ENCODE results near the gene PRR35. TPM values are rescaled to one million over a fixed set of nuclear protein-coding genes. Genes with fewer than 3 reads are reported as not detected.
A peak's percentile ranks its signal among the peaks of the same experiment; 100 is the strongest.
"Not testable (repeated sequence)": the region's sequence is repeated elsewhere in the genome, so short reads cannot be mapped to it uniquely, and the experiment has no call there.

Gene PRR35
- total RNA-seq, 1 donor = under 0.01 TPM

DNA sequence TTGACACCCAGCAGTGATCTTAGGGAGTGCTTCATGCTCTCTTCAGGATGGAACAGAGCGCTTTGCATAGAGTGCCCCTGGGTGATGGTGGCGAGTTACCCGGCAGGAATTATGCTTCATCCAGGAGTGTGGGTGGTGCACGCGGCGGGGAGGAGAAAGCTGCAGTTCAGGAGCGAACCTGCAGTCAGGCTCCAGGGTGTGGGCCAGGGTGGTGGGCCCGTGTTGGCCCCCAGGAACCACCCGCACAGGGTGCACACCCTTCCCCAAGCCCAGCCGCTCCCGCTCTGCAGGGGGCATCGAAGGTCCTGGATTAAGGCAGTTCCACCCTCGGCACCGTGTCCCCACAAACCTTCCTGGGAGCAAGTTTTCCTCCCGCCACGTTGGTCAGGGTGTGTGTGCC, 33.6 kb downstream of the PRR35 start:
- H3K4me2 ChIP-seq (ENCODE audit: insufficient read depth, low read length) = no peak overlapping the region
- H4K20me1 ChIP-seq (ENCODE audit: insufficient read depth, low read length) = peaks cover 54% of the 10 kb centered on the region
- no peaks in the 10 kb centered on the region for H3K36me3 ChIP-seq (ENCODE audit: insufficient read depth, low read length)
- DNase-seq (ENCODE audit: insufficient read length, low spot score, missing footprints) = no peak
- no peak overlapping the region for H2AFZ ChIP-seq (ENCODE audit: low read length)
- H3K4me3 ChIP-seq (ENCODE audit: insufficient read depth, low read length) = no peak overlapping the region
- no peak overlapping the region for H3K27ac ChIP-seq (ENCODE audit: low read depth, low read length)
- peaks cover 9% of the 10 kb centered on the region for H3K4me1 ChIP-seq (ENCODE audit: insufficient read depth, low read length)
- peaks cover 67% of the 10 kb centered on the region for H3K79me2 ChIP-seq (ENCODE audit: insufficient read depth, low read length)
- TF ChIP-seq, protein P1, sequence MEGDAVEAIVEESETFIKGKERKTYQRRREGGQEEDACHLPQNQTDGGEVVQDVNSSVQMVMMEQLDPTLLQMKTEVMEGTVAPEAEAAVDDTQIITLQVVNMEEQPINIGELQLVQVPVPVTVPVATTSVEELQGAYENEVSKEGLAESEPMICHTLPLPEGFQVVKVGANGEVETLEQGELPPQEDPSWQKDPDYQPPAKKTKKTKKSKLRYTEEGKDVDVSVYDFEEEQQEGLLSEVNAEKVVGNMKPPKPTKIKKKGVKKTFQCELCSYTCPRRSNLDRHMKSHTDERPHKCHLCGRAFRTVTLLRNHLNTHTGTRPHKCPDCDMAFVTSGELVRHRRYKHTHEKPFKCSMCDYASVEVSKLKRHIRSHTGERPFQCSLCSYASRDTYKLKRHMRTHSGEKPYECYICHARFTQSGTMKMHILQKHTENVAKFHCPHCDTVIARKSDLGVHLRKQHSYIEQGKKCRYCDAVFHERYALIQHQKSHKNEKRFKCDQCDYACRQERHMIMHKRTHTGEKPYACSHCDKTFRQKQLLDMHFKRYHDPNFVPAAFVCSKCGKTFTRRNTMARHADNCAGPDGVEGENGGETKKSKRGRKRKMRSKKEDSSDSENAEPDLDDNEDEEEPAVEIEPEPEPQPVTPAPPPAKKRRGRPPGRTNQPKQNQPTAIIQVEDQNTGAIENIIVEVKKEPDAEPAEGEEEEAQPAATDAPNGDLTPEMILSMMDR (IDR thresholded peaks at IDR 0.05; ENCODE audit: extremely low read depth, low read depth, low read length) = no peak
- no peaks in the 10 kb centered on the region for H3K9me3 ChIP-seq (ENCODE audit: low read depth, low read length)
- H3K27me3 ChIP-seq (ENCODE audit: insufficient read depth, low read length) = no peaks in the 10 kb centered on the region

DNA sequence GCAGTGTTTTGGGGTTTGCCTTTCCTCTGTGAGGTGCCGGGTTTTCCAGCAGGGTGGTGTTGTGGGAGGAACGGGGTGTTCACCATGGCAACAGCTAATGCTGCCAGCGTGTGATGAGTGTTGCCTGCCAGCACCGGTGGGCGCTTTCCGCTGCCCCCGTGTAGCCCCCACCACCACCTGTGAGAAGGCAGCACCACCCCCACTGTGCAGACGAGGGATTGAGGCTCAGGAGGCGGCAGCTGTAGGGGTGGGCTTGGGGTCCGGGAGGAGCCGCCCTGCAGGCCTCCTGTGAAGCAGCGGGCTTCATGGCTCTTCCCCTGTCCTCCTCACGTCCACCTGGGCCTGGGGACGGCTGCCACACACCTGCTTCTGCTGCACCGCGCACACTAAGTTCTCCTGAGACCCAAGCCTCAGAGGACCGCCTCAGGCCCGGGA, 34.9 kb downstream of the PRR35 start:
- Histone ChIP-seq H3K79me2 (ENCODE audit: insufficient read depth, low read length) (peaks cover 76% of the 10 kb centered on the region), H3K27ac (ENCODE audit: low read depth, low read length) (no peak overlapping the region), H2AFZ (ENCODE audit: low read length) (no peak overlapping the region), H3K27me3 (ENCODE audit: insufficient read depth, low read length) (no peaks in the 10 kb centered on the region), H3K4me1 (ENCODE audit: insufficient read depth, low read length) (peaks cover 9% of the 10 kb centered on the region), H3K36me3 (ENCODE audit: insufficient read depth, low read length) (peaks cover 4% of the 10 kb centered on the region), H3K4me2 (ENCODE audit: insufficient read depth, low read length) (no peak overlapping the region), H3K4me3 (ENCODE audit: insufficient read depth, low read length) (no peak overlapping the region), H3K9me3 (ENCODE audit: low read depth, low read length) (no peaks in the 10 kb centered on the region), H4K20me1 (ENCODE audit: insufficient read depth, low read length) (peaks cover 57% of the 10 kb centered on the region)
- TF ChIP-seq, protein P1 (IDR thresholded peaks at IDR 0.05; ENCODE audit: extremely low read depth, low read depth, low read length) = no peak
- DNase-seq (ENCODE audit: insufficient read length, low spot score, missing footprints) = peak; percentile 50

- Histone ChIP-seq H2AFZ (ENCODE audit: low read length) (no peak overlapping the region), H3K36me3 (ENCODE audit: insufficient read depth, low read length) (peaks cover 4% of the 10 kb centered on the region), H3K27ac (ENCODE audit: low read depth, low read length) (no peak overlapping the region), H3K4me2 (ENCODE audit: insufficient read depth, low read length) (no peak overlapping the region), H3K4me3 (ENCODE audit: insufficient read depth, low read length) (no peak overlapping the region), H3K9me3 (ENCODE audit: low read depth, low read length) (no peaks in the 10 kb centered on the region), H3K79me2 (ENCODE audit: insufficient read depth, low read length) (peaks cover 69% of the 10 kb centered on the region), H3K27me3 (ENCODE audit: insufficient read depth, low read length) (no peaks in the 10 kb centered on the region), H3K4me1 (ENCODE audit: insufficient read depth, low read length) (peaks cover 2% of the 10 kb centered on the region), H4K20me1 (ENCODE audit: insufficient read depth, low read length) (peaks cover 50% of the 10 kb centered on the region)
- TF ChIP-seq, protein P1 (IDR thresholded peaks at IDR 0.05; ENCODE audit: extremely low read depth, low read depth, low read length) = no peak
- peak; percentile 80 for DNase-seq (ENCODE audit: insufficient read length, low spot score, missing footprints)
Observed at GRCh38 chr16:595942-596735, 35.9 kb downstream of the PRR35 start.

- peak; percentile 23 for DNase-seq (ENCODE audit: insufficient read length, low spot score, missing footprints)
- Histone ChIP-seq H3K27ac (ENCODE audit: low read depth, low read length) (no peak overlapping the region), H2AFZ (ENCODE audit: low read length) (no peak overlapping the region), H3K27me3 (ENCODE audit: insufficient read depth, low read length) (no peaks in the 10 kb centered on the region), H3K4me3 (ENCODE audit: insufficient read depth, low read length) (no peak overlapping the region), H3K79me2 (ENCODE audit: insufficient read depth, low read length) (peaks cover 68% of the 10 kb centered on the region), H3K4me1 (ENCODE audit: insufficient read depth, low read length) (no peaks in the 10 kb centered on the region), H3K9me3 (ENCODE audit: low read depth, low read length) (no peaks in the 10 kb centered on the region), H3K36me3 (ENCODE audit: insufficient read depth, low read length) (peaks cover 4% of the 10 kb centered on the region), H3K4me2 (ENCODE audit: insufficient read depth, low read length) (no peak overlapping the region), H4K20me1 (ENCODE audit: insufficient read depth, low read length) (peaks cover 48% of the 10 kb centered on the region)
- TF ChIP-seq, protein P1 (IDR thresholded peaks at IDR 0.05; ENCODE audit: extremely low read depth, low read depth, low read length) = no peak
Observed at GRCh38 chr16:596736-597060, 36.5 kb downstream of the PRR35 start.

GRCh38 chr16:597655-598054, 37.5 kb downstream of the PRR35 start:
- H3K27ac ChIP-seq (ENCODE audit: low read depth, low read length); H3K36me3 ChIP-seq (ENCODE audit: insufficient read depth, low read length); H3K9me3 ChIP-seq (ENCODE audit: low read depth, low read length); H3K4me1 ChIP-seq (ENCODE audit: insufficient read depth, low read length); DNase-seq (ENCODE audit: insufficient read length, low spot score, missing footprints); H2AFZ ChIP-seq (ENCODE audit: low read length); H3K27me3 ChIP-seq (ENCODE audit: insufficient read depth, low read length); H3K4me2 ChIP-seq (ENCODE audit: insufficient read depth, low read length); H3K4me3 ChIP-seq (ENCODE audit: insufficient read depth, low read length): not testable (repeated sequence)
- Histone ChIP-seq H4K20me1 (ENCODE audit: insufficient read depth, low read length) (peaks cover 40% of the 10 kb centered on the region), H3K79me2 (ENCODE audit: insufficient read depth, low read length) (peaks cover 60% of the 10 kb centered on the region)

Data from osteoblast (primary cell).